Fibroblast of gingiva (primary cell): ENCODE measurements around the gene TTC24.
"Not testable (repeated sequence)": the region's sequence is repeated elsewhere in the genome, so short reads cannot be mapped to it uniquely, and the experiment has no call there.

ENCODE experiments used
- DNase-seq: peaks from one replicate; pipeline ENCODE4 v3.0.0-alpha.2; 2011; ENCODE audit warnings: low read depth

The TTC24 gene

GRCh38 chr1:156587927-156588326, 8.4 kb downstream of the TTC24 start:
- DNase-seq = not testable (repeated sequence)

- no peak for DNase-seq
Observed at GRCh38 chr1:156589546-156589945, 10.0 kb downstream of the TTC24 start.

GRCh38 chr1:156590326-156591180, 11.0 kb downstream of the TTC24 start:
- no peak for DNase-seq

GRCh38 chr1:156591181-156591431, 11.6 kb downstream of the TTC24 start:
- DNase-seq = no peak

- DNase-seq = peak; percentile 38
Observed at GRCh38 chr1:156591432-156592157, 12.1 kb downstream of the TTC24 start, which contains the start of gene NAXE. Gene NAXE (plus strand): TSS chr1:156591776. CDS start chr1:156591805, 29 bp downstream.

- DNase-seq = no peak
Observed at GRCh38 chr1:156592158-156592909, 12.8 kb downstream of the TTC24 start.

GRCh38 chr1:156592910-156593660, 13.6 kb downstream of the TTC24 start:
- no peak for DNase-seq

GRCh38 chr1:156593661-156593989, 14.1 kb downstream of the TTC24 start:
- DNase-seq = no peak

GRCh38 chr1:156594190-156594589, 14.7 kb downstream of the TTC24 start:
- DNase-seq = no peak

GRCh38 chr1:156595016-156595415, 15.5 kb downstream of the TTC24 start:
- DNase-seq = no peak

GRCh38 chr1:156596426-156596825, 16.9 kb downstream of the TTC24 start:
- no peak for DNase-seq

- no peak for DNase-seq
Observed at GRCh38 chr1:156598125-156598524, 18.6 kb downstream of the TTC24 start.

- DNase-seq = no peak
Observed at GRCh38 chr1:156598731-156599432, 19.4 kb downstream of the TTC24 start.

GRCh38 chr1:156599811-156600210, 20.3 kb downstream of the TTC24 start:
- DNase-seq = no peak

- DNase-seq = no peak
Observed at GRCh38 chr1:156600733-156601121, 21.2 kb downstream of the TTC24 start.

- DNase-seq = peak; percentile 95
Observed at GRCh38 chr1:156601122-156601830, 21.8 kb downstream of the TTC24 start, which contains the start of gene GPATCH4. Gene GPATCH4 (minus strand): TSS chr1:156601479.

GRCh38 chr1:156601892-156602291, 22.4 kb downstream of the TTC24 start:
- no peak for DNase-seq

GRCh38 chr1:156602557-156602993, 23.1 kb downstream of the TTC24 start:
- DNase-seq = no peak

- DNase-seq = not testable (repeated sequence)
Observed at GRCh38 chr1:156607344-156607743, 27.8 kb downstream of the TTC24 start.

GRCh38 chr1:156608036-156608674, 28.6 kb downstream of the TTC24 start:
- DNase-seq = peak; percentile 63
